ENCODE results near the gene RASL10A.
"Not testable (repeated sequence)": the region's sequence is repeated elsewhere in the genome, so short reads cannot be mapped to it uniquely, and the experiment has no call there.

RASL10A gene

DNA sequence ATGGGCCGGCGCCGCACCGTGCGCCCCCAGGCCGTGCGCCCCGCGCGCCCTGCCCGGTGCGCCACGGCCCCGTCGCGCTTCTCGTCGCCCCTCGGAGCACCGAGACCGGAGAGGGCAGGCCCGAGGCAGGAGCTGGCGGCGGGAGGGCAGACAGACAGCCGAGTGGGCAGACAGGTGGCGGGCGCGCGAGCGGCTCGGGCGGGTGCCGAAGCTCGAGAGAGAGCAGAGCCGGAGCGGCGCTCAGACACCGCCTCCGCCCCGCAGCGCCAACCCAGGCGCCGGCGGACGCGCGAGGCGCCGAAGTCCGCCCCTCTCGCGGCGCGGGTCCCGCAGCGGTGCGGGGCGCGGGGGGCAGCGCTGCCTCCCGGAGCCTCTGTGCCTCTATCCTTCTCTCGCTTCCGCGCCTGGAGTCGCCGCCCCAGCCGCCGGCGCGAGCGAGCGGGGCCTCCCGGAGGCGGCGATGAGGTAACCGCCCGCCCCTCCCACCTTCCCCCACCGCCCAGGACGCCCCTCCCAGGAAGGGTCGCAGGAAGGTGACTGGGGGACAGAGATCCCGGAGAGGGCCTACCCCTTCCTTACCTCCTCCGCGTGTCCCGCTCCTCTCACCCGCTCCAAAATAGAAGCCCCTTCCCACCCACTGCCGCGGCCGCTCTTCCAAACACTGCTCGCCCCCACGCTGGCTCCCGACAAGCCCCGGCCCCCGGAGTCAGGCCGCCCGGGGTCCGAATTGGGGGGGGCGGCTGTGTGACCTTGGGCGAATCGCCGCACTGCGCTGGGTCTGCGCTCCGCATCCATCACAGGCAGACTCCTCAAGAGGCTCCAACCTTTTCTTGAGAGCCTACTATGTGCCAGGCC is at the start of gene RASL10A:
Gene RASL10A (minus strand): TSS at position 412 of the 855 bp plus-strand sequence. CDS start 451 bp downstream, outside the sequence.
- no peak for DNase-seq (ENCODE audit: extremely low read depth, low read depth)
- TF ChIP-seq, protein P1, sequence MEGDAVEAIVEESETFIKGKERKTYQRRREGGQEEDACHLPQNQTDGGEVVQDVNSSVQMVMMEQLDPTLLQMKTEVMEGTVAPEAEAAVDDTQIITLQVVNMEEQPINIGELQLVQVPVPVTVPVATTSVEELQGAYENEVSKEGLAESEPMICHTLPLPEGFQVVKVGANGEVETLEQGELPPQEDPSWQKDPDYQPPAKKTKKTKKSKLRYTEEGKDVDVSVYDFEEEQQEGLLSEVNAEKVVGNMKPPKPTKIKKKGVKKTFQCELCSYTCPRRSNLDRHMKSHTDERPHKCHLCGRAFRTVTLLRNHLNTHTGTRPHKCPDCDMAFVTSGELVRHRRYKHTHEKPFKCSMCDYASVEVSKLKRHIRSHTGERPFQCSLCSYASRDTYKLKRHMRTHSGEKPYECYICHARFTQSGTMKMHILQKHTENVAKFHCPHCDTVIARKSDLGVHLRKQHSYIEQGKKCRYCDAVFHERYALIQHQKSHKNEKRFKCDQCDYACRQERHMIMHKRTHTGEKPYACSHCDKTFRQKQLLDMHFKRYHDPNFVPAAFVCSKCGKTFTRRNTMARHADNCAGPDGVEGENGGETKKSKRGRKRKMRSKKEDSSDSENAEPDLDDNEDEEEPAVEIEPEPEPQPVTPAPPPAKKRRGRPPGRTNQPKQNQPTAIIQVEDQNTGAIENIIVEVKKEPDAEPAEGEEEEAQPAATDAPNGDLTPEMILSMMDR (IDR thresholded peaks at IDR 0.05; ENCODE audit: low read depth, low read length): no peak

DNA sequence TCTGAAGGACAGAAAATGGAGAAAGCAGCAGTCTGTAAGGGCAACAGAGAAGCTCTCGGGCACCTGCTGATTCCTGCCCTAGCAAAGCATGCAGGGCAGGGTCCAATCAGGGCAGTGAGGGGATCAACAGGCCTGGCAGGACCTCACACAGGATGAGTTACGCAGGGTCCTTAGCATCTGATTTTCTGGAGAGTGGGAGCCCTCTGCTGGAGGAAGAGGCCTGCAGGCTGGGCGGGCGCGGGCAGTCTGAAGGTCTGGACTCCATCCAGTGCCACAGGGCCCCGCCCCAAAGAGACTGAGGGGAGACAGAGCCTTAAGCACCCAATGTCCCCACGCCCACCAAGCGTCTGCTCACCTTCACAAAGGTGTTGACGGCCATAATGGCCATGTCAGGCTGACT is 44.0 kb upstream of the RASL10A start:
- DNase-seq (ENCODE audit: extremely low read depth, low read depth): peak; percentile 14
- TF ChIP-seq, protein P1 (IDR thresholded peaks at IDR 0.05; ENCODE audit: low read depth, low read length): peak; percentile 79

DNA sequence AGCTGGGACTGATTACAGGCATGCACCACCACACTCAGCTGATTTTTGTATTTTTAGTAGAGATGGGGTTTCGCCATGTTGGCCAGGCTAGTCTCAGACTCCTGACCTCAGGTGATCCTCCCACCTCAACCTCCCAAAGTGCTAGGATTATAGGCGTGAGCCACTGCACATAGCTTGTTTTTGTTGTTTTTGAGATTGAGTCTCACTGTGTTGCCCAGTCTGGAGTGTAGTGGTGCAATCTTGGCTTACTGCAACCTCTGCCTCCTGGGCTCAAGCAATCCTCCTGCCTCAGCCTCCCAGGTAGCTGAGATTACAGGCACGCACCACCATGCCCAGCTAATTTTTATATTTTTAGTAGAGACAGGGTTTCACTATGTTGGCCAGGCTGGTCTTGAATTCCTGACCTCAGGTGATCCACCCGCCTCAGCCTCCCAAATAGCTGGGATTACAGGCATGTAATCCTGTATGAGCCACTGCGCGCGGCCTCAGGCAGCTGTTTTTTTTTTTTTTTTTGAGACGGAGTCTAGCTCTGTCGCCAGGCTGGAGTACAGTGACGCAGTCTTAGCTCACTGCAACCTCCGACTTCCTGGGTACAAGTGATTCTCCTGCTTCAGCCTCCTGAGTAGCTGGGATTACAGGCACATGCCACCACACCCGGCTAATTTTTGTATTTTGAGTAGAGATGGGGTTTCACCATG is 41.8 kb upstream of the RASL10A start:
- not testable (repeated sequence) for DNase-seq (ENCODE audit: extremely low read depth, low read depth)

GRCh38 chr22:29353860-29354259 is 38.4 kb upstream of the RASL10A start:
- no peak for DNase-seq (ENCODE audit: extremely low read depth, low read depth)
- TF ChIP-seq, protein P1 (IDR thresholded peaks at IDR 0.05; ENCODE audit: low read depth, low read length): no peak

DNA sequence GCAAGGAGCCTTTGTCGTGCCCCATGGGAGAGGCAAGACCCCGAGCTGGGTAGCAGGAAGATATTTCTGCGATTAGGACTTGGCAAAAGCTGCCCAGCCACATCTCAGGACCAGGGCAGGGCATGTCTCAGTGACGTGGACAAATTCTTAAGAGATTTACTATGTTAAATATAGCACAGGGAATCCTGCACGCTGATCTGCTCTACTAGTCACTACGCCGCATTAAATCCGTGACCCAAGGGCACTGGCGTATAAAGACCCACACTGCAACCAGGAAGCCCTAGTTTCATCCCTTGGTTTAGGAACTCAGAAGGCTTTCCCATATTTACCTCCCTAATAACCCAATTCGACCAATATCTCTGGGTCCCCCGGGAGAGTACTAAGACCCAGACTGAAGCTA is 37.8 kb upstream of the RASL10A start:
- no peak for DNase-seq (ENCODE audit: extremely low read depth, low read depth)

GRCh38 chr22:29352778-29353177 is 37.3 kb upstream of the RASL10A start:
- TF ChIP-seq, protein P1 (IDR thresholded peaks at IDR 0.05; ENCODE audit: low read depth, low read length): no peak
- DNase-seq (ENCODE audit: extremely low read depth, low read depth): no peak

More for the DNA sequence above, 37.8 kb upstream of the RASL10A start:
- TF ChIP-seq, protein P1 (IDR thresholded peaks at IDR 0.05; ENCODE audit: low read depth, low read length): no peak

DNA sequence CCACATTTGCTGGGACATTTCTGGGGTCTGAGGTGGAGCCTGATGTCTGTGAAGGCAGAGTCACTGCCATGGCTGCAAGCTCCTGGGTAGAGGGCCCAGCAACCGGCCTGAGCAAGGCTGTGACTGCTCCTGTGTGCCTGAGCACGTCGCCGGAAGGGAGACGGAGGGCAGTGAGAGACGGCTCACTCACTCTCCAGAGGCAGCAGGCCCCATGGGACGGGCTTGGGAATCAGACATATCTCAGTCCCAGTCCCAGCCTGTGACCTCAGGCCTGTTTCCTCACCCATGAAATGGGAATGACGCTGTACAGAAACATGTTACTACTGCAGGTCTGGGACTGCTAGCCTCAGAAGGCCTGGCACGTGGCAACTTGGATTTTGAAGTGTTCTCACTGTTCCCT is 36.4 kb upstream of the RASL10A start:
- TF ChIP-seq, protein P1 (IDR thresholded peaks at IDR 0.05; ENCODE audit: low read depth, low read length): no peak
- no peak for DNase-seq (ENCODE audit: extremely low read depth, low read depth)

Measured in AG09319 (cell line).